Gastroesophageal sphincter (tissue), 4 donors: ENCODE measurements around the gene ZBTB20. TPM values are rescaled to one million over a fixed set of nuclear protein-coding genes. Genes with fewer than 3 reads are reported as not detected.

Experiments used
- ATAC-seq: fragments of 150-250 bp; one replicate; pipeline ENCODE4 v1.9.1; 2016; ENCODE audit warnings: mild to moderate bottlenecking, moderate library complexity
- H3K27ac ChIP-seq, 4 donors: fragments of 200-600 bp; sonication (generic) in 3 of 4; 1 replicate in 3 of 4; 2 replicates in 1 of 4; pipeline ENCODE4 v1.5.1; 2016 to 2019
- H3K27me3 ChIP-seq: fragments of 200-600 bp; sonication (generic); one replicate; pipeline ENCODE4 v1.5.1; 2019
- H3K36me3 ChIP-seq, 2 donors: fragments of 200-600 bp; sonication (generic); one replicate each; pipeline ENCODE4 v1.5.1; 2019; ENCODE audit warnings: control low read depth in 1 of 2
- H3K4me1 ChIP-seq, 3 donors: fragments of 200-600 bp; sonication (generic); 1 replicate in 2 of 3; 2 replicates in 1 of 3; pipeline ENCODE4 v1.5.1; 2016 to 2019; ENCODE audit warnings: control low read depth in 2 of 3
- H3K4me3 ChIP-seq, 2 donors: fragments of 200-600 bp; sonication (generic); one replicate each; pipeline ENCODE4 v1.5.1; 2019; ENCODE audit warnings: mild to moderate bottlenecking in 1 of 2, moderate library complexity in 1 of 2
- H3K9me3 ChIP-seq, 3 donors: fragments of 200-600 bp; sonication (generic); one replicate each; pipeline ENCODE4 v1.5.1; 2017 to 2019; ENCODE audit warnings: control low read depth in 2 of 3
- CTCF ChIP-seq, 4 experiments: fragments of 200-600 bp in 2 of 4; fragments of 450-650 bp in 2 of 4; sonication (generic) in 1 of 4; IDR thresholded peaks; one replicate each; pipeline ENCODE4 v1.5.1; 2017 to 2019; ENCODE audit warnings: antibody characterized with exemption in 4 of 4, mild to moderate bottlenecking in 2 of 4, moderate library complexity in 2 of 4
- EP300 ChIP-seq: sonication (generic); formaldehyde crosslinking; IDR thresholded peaks from one replicate; pipeline ENCODE4 v1.6.1; 2017; ENCODE audit warnings: antibody characterized with exemption, mild to moderate bottlenecking
- POLR2A ChIP-seq, 2 donors: fragments of 450-650 bp; IDR thresholded peaks; one replicate each; pipeline ENCODE4 v1.6.1; 2017; ENCODE audit warnings: antibody characterized with exemption in 2 of 2, mild to moderate bottlenecking in 2 of 2, moderate library complexity in 1 of 2
- POLR2AphosphoS5 ChIP-seq: sonication (generic); formaldehyde crosslinking; IDR thresholded peaks from one replicate; pipeline ENCODE4 v1.6.1; 2017; ENCODE audit warnings: antibody characterized with exemption
- WGBS, 2 donors: methylation state at CpG; one replicate each; pipeline ENCODE4 v1.1.5; 2018; ENCODE audit warnings: low coverage in 1 of 2; 5-methylcytosine and 5-hydroxymethylcytosine counted together
- total RNA-seq, 4 donors: library from RNA; depleted of rRNA; stranded (reverse); fragments of >200 nt; gene quantifications; one replicate each; pipeline ENCODE4 v1.1.0, GENCODE V29; 2016

Gene ZBTB20
- total RNA-seq, 4 donors from 2014 or later: 53.1 to 113 (median 98.4) TPM

GRCh38 chr3:115090712-115091111, 56.4 kb downstream of the ZBTB20 start:
- no peaks in the 10 kb centered on the region for H3K9me3 ChIP-seq
- H3K36me3 ChIP-seq: no peaks in the 10 kb centered on the region
- TF ChIP-seq EP300: no peak
- no peak for TF ChIP-seq CTCF (IDR thresholded peaks at IDR 0.05)
- TF ChIP-seq POLR2A (IDR thresholded peaks at IDR 0.05): no peak
- TF ChIP-seq POLR2AphosphoS5: no peak
- peaks cover 4 to 69% (median 14%) of the 10 kb centered on the region in 3 donors for H3K4me1 ChIP-seq
- no peak overlapping the region for H3K4me3 ChIP-seq
- H3K27ac ChIP-seq: no peak overlapping the region
- WGBS, 2 donors: 83 to 90% methylated on average over 1 of the region's 1 CpG
- no peaks in the 10 kb centered on the region for H3K27me3 ChIP-seq
- ATAC-seq: no peak

- Histone ChIP-seq H3K4me1 (peaks cover 0 to 66% (median 14%) of the 10 kb centered on the region in 3 donors), H3K36me3 (no peaks in the 10 kb centered on the region), H3K27ac (no peak overlapping the region), H3K4me3 (no peak overlapping the region), H3K27me3 (no peaks in the 10 kb centered on the region), H3K9me3 (no peaks in the 10 kb centered on the region)
- 78 to 94% methylated on average over 2 of the region's 2 CpGs for WGBS, 2 donors
- TF ChIP-seq POLR2AphosphoS5: no peak
- no peak for TF ChIP-seq POLR2A (IDR thresholded peaks at IDR 0.05)
- no peak for ATAC-seq
Measured at GRCh38 chr3:115089481-115089880, 57.6 kb downstream of the ZBTB20 start.

GRCh38 chr3:115087512-115087911, 59.6 kb downstream of the ZBTB20 start:
- Histone ChIP-seq H3K36me3 (no peaks in the 10 kb centered on the region), H3K27me3 (no peaks in the 10 kb centered on the region), H3K4me3 (no peak overlapping the region), H3K4me1 (peaks cover 0 to 49% (median 14%) of the 10 kb centered on the region in 3 donors), H3K27ac (no peak overlapping the region), H3K9me3 (no peaks in the 10 kb centered on the region)
- 64 to 67% methylated on average over 1 of the region's 1 CpG for WGBS, 2 donors
- no peak for ATAC-seq
- TF ChIP-seq POLR2A (IDR thresholded peaks at IDR 0.05): no peak
- TF ChIP-seq POLR2AphosphoS5: no peak
- no peak for TF ChIP-seq EP300
- TF ChIP-seq CTCF (IDR thresholded peaks at IDR 0.05): no peak

- H3K36me3 ChIP-seq: no peaks in the 10 kb centered on the region
- TF ChIP-seq POLR2AphosphoS5 (no peak), CTCF (IDR thresholded peaks at IDR 0.05) (no peak), POLR2A (IDR thresholded peaks at IDR 0.05) (no peak), EP300 (no peak)
- 85 to 90% methylated on average over 2 of the region's 2 CpGs for WGBS, 2 donors
Measured at GRCh38 chr3:115086344-115086743, 60.7 kb downstream of the ZBTB20 start.

GRCh38 chr3:115085197-115085865, 61.8 kb downstream of the ZBTB20 start:
- Histone ChIP-seq H3K27ac (peak overlapping the region in 2 of 4 donors; percentile 6 to 19), H3K4me3 (no peak overlapping the region), H3K4me1 (peaks cover 0 to 31% (median 9%) of the 10 kb centered on the region in 3 donors), H3K9me3 (no peaks in the 10 kb centered on the region), H3K27me3 (no peaks in the 10 kb centered on the region), H3K36me3 (no peaks in the 10 kb centered on the region)
- no peak for ATAC-seq
- TF ChIP-seq CTCF (IDR thresholded peaks at IDR 0.05) (peak in 1 of 4 experiments; percentile 9), POLR2AphosphoS5 (no peak)
- 61 to 71% methylated on average over 2 of the region's 2 CpGs for WGBS, 2 donors

More at GRCh38 chr3:115086344-115086743, 60.7 kb downstream of the ZBTB20 start:
- H3K9me3 ChIP-seq: no peaks in the 10 kb centered on the region
- H3K27me3 ChIP-seq: no peaks in the 10 kb centered on the region
- peaks cover 0 to 37% (median 9%) of the 10 kb centered on the region in 3 donors for H3K4me1 ChIP-seq
- H3K4me3 ChIP-seq: no peak overlapping the region
- no peak overlapping the region for H3K27ac ChIP-seq
- ATAC-seq: no peak
